ENCODE results near the gene PCSK2. TPM values are rescaled to one million over a fixed set of nuclear protein-coding genes. Genes with fewer than 3 reads are reported as not detected.

Gene PCSK2
- total and polyA plus RNA-seq, 2 of the 8 experiments (the other 6 are each of a cell fraction or from before 2014, with no cell fraction given) = 1.9 to 4.2 TPM

- no peak for TF ChIP-seq USF2 (IDR thresholded peaks at IDR 0.05; ENCODE audit: low read length)
- TF ChIP-seq E2F6 (IDR thresholded peaks at IDR 0.05) = no peak
- TF ChIP-seq TBP (IDR thresholded peaks at IDR 0.05; ENCODE audit: low read depth, low read length) = no peak
- TF ChIP-seq CEBPB (IDR thresholded peaks at IDR 0.05; ENCODE audit: low read depth, low read length) = no peak
- TF ChIP-seq HDAC6 (IDR thresholded peaks at IDR 0.05; ENCODE audit: low read depth, low read length) = no peak
- no peak for TF ChIP-seq EP300 (IDR thresholded peaks at IDR 0.05; ENCODE audit: borderline replicate concordance in 1 of 2, low read depth in 2 of 2, low read length in 2 of 2)
Observed at GRCh38 chr20:17505636-17506517, 279.0 kb downstream of the PCSK2 start (continued).

Measured in H1 (cell line).